Activated CD4-positive, alpha-beta T cell treated with anti-CD3 and anti-CD28 coated beads for 24 hours (primary cell): Measurements from ENCODE around the gene GARNL3.

Experiments used
- DNase-seq, 2 donors: peaks; one replicate each; pipeline ENCODE4 v3.0.0-alpha.2; 2020; ENCODE audit warnings: low read depth in 2 of 2

Gene GARNL3

GRCh38 chr9:127437497-127438264 lies 173.1 kb downstream of the GARNL3 start:
- no peak for DNase-seq

DNA sequence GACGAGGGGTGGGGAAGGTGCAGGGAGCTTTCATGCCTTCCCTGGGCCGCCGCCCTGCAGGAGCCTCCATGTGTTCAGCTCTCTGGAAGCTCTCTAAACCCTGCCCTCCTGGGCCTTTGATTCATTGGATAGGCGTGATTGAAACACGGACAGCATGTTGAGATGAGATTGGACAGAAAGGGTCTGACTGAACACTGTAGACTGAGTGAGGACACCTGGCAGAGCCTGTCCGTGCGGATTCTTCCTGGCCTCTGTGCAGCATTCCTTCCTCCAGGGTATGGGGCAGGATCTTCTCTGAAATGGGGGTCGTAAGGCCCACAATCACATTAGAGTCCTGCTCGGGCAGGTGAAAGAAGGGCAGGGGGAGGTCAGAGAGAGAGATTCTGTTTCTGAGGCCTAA lies 173.8 kb downstream of the GARNL3 start:
- no peak for DNase-seq
